GM12878 (cell line): ENCODE results near the gene SLCO2B1. TPM values are rescaled to one million over a fixed set of nuclear protein-coding genes. Genes with fewer than 3 reads are reported as not detected.

ENCODE experiments used
- ATAC-seq: fragments of 200-7000 bp; cut with Tn5 transposase; 3 replicates; pipeline ENCODE4 v1.9.1; 2020; ENCODE audit warnings: mild to moderate bottlenecking, moderate library complexity
- BruUV-seq: library from RNA; stranded (reverse); fragments of 400-500 nt; replicated peaks from 2 replicates; lab custom pipeline; 2021; lab: Mats Ljungman, UMichigan
- CTCF ChIA-PET: fragments of 300-600 bp; sonication (Branson Sonifier 250); formaldehyde crosslinking; extraction: SDS; loops from one replicate; lab custom pipeline; 2021; ENCODE audit warnings: inconsistent platforms; lab: Yijun Ruan, JAX
- POLR2A ChIA-PET: fragments of 350-600 bp; formaldehyde crosslinking; extraction: SDS; loops from one replicate; lab custom pipeline; 2021; ENCODE audit warnings: inconsistent platforms; lab: Charles Lee
- RAD21 ChIA-PET: fragments of 300-600 bp; sonication (Branson Sonifier 250); formaldehyde crosslinking; loops from one replicate; lab custom pipeline; 2023; ENCODE audit warnings: antibody characterized with exemption; ENCODE audit not compliant: unreplicated experiment; lab: Charles Lee
- SMC1A ChIA-PET: fragments of 300-600 bp; sonication (Branson Sonifier 250); formaldehyde crosslinking; loops from one replicate; lab custom pipeline; 2023; ENCODE audit not compliant: unreplicated experiment, uncharacterized antibody; lab: Charles Lee
- DNase-seq: peaks from one replicate; pipeline ENCODE4 v3.0.0-alpha.2; 2011; ENCODE audit warnings: low read depth, low spot score
- FAIRE-seq: peaks from 3 replicates; lab custom pipeline; 2011; peaks lifted over from hg19 to GRCh38; lab: Jason Lieb, UNC
- H2AFZ ChIP-seq: 2 replicates; pipeline ENCODE4 v1.6.0; 2011; ENCODE audit warnings: low read depth, low read length, control low read depth; ENCODE audit not compliant: control insufficient read depth
- H3K27ac ChIP-seq: 2 replicates; pipeline ENCODE4 v1.5.1; 2011; ENCODE audit warnings: control low read depth; ENCODE audit not compliant: control insufficient read depth, insufficient read depth
- H3K27me3 ChIP-seq, 2 experiments: replicated peaks in 1 of 2; 2 replicates each; pipeline versions ENCODE4 v1.6.0 to v1.6.1; 2011; ENCODE audit warnings: low read length in 1 of 2; ENCODE audit not compliant: control insufficient read depth in 2 of 2, insufficient read depth in 2 of 2
- H3K36me3 ChIP-seq, 2 experiments: 2 replicates each; pipeline ENCODE4 v1.5.1; 2011; ENCODE audit warnings: low read length in 1 of 2; ENCODE audit not compliant: control insufficient read depth in 2 of 2, insufficient read depth in 2 of 2
- H3K4me1 ChIP-seq: 2 replicates; pipeline ENCODE4 v1.6.1; 2011; ENCODE audit warnings: mild to moderate bottlenecking, low read length, moderate library complexity, mixed read lengths; ENCODE audit not compliant: control insufficient read depth, insufficient read depth
- H3K4me2 ChIP-seq: 2 replicates; pipeline ENCODE4 v1.6.0; 2011; ENCODE audit warnings: control low read depth; ENCODE audit not compliant: control insufficient read depth, insufficient read depth
- H3K4me3 ChIP-seq: fragments of 200-600 bp; sonication (generic); 2 replicates; pipeline ENCODE4 v1.5.1; 2016
- H3K79me2 ChIP-seq: 2 replicates; pipeline ENCODE4 v1.6.0; 2011; ENCODE audit warnings: low read length; ENCODE audit not compliant: control insufficient read depth, insufficient read depth
- H3K9ac ChIP-seq: 2 replicates; pipeline ENCODE4 v1.8.0; 2011; ENCODE audit warnings: low read length, control low read depth, mixed read lengths; ENCODE audit not compliant: control insufficient read depth, insufficient read depth
- H3K9me3 ChIP-seq: replicated peaks from 3 replicates; pipeline ENCODE4 v1.5.1; 2011; ENCODE audit warnings: mild to moderate bottlenecking, low read length; ENCODE audit not compliant: control insufficient read depth, insufficient read depth
- H4K20me1 ChIP-seq: 2 replicates; pipeline ENCODE4 v1.6.0; 2011; ENCODE audit not compliant: control insufficient read depth, insufficient read depth
- ATF7 ChIP-seq: fragments of 450-650 bp; IDR thresholded peaks from 2 replicates; pipeline ENCODE4 v1.6.1; 2016; ENCODE audit warnings: low read depth, mild to moderate bottlenecking
- CUX1 ChIP-seq: IDR thresholded peaks from 2 replicates; pipeline ENCODE4 v1.6.1; 2012; ENCODE audit warnings: improper control_type of control experiment, low read depth, low read length; ENCODE audit not compliant: insufficient replicate concordance
- DPF2 ChIP-seq: fragments of 450-650 bp; IDR thresholded peaks from 2 replicates; pipeline ENCODE4 v1.6.1; 2017; ENCODE audit warnings: mild to moderate bottlenecking
- MTA2 ChIP-seq: fragments of 450-650 bp; IDR thresholded peaks from 2 replicates; pipeline ENCODE4 v1.6.1; 2016; ENCODE audit warnings: low read depth, mild to moderate bottlenecking, moderate library complexity
- NFXL1 ChIP-seq: fragments of 450-650 bp; IDR thresholded peaks from 2 replicates; pipeline ENCODE4 v1.6.1; 2017; ENCODE audit warnings: antibody characterized with exemption, mild to moderate bottlenecking, borderline replicate concordance
- RAD21 ChIP-seq: IDR thresholded peaks from 2 replicates; pipeline ENCODE4 v1.6.1; 2011; ENCODE audit warnings: mild to moderate bottlenecking, low read depth, low read length, moderate library complexity; ENCODE audit not compliant: insufficient read depth
- SMAD1 ChIP-seq: fragments of 450-650 bp; IDR thresholded peaks from 2 replicates; pipeline ENCODE4 v1.6.1; 2018; ENCODE audit warnings: mild to moderate bottlenecking, low read depth; ENCODE audit not compliant: partially characterized antibody
- SPI1 ChIP-seq: IDR thresholded peaks from 2 replicates; pipeline ENCODE4 v1.6.1; 2011; ENCODE audit warnings: low read depth, mild to moderate bottlenecking, low read length, moderate library complexity, borderline replicate concordance; ENCODE audit not compliant: insufficient read depth
- STAT3 ChIP-seq: IDR thresholded peaks from 2 replicates; pipeline ENCODE4 v1.6.1; 2011; ENCODE audit warnings: low read depth, low read length, improper control_type of control experiment
- USF2 ChIP-seq: IDR thresholded peaks from 2 replicates; pipeline ENCODE4 v1.6.1; 2011; ENCODE audit warnings: low read depth, low read length, improper control_type of control experiment, borderline replicate concordance
- WGBS: methylation state at CpG from one replicate; pipeline ENCODE4 v1.1.6; 2016; ENCODE audit warnings: low lambda C conversion rate; ENCODE audit not compliant: insufficient replicate concordance, insufficient coverage; ENCODE audit errors: missing lambda C conversion rate; 5-methylcytosine and 5-hydroxymethylcytosine counted together
- in situ Hi-C: fragments of 300-500 bp; cut with MboI; formaldehyde crosslinking; loops from 9 replicates; pipeline ENCODE4 v1.14.3; 2018; ENCODE audit warnings: mixed read lengths
- intact Hi-C: fragments of 100-400 bp; cut with micrococcal nuclease; formaldehyde crosslinking; loops from one replicate; pipeline ENCODE4 v1.14.2; 2022; ENCODE audit not compliant: unreplicated experiment
- polyA plus RNA-seq, 11 experiments: library from polyadenylated mRNA; depleted of rRNA in 4 of 11; unstranded in 6 of 11; stranded (reverse) in 5 of 11; fragments of >200 nt; fragmentation: Nextera tagmentation in 4 of 11; fragmentation: Illumina TruSeq in 1 of 11; extraction: Ambion mirVana in 4 of 11; extraction: Trizol in 1 of 11; gene quantifications; 1 replicate in 1 of 11; 2 replicates in 10 of 11; pipeline versions ENCODE4 v1.2.1 to v1.2.3, GENCODE V29; 2011 to 2016; ENCODE audit warnings: inconsistent platforms in 2 of 11, missing spikeins in 2 of 11, low read depth in 1 of 11
- total RNA-seq, 4 experiments: library from RNA; depleted of rRNA in 3 of 4; stranded (reverse); fragments of >200 nt in 3 of 4; fragmentation: Illumina TruSeq in 1 of 4; extraction: Trizol in 1 of 4; gene quantifications; 2 replicates each; pipeline versions ENCODE4 v1.2.1 to v1.2.3, GENCODE V29; 2013 to 2021
- TF ChIP-seq, protein P1 (sequence below): IDR thresholded peaks from 2 replicates; pipeline ENCODE4 v1.6.1; 2011; ENCODE audit warnings: low read depth, mild to moderate bottlenecking, low read length, moderate library complexity, borderline replicate concordance; ENCODE audit errors: extremely low read depth
- TF ChIP-seq, protein P2 (sequence below): fragments of 450-650 bp; conservative IDR thresholded peaks from 2 replicates; pipeline ENCODE4 v1.6.1; 2017; ENCODE audit warnings: mild to moderate bottlenecking, moderate library complexity
- TF ChIP-seq, protein P3 (sequence below): IDR thresholded peaks from 2 replicates; pipeline ENCODE4 v1.6.1; 2012; ENCODE audit warnings: low read length, inconsistent platforms

The SLCO2B1 gene
- total and polyA plus RNA-seq, 10 of the 15 experiments (the other 5 are each of a cell fraction or from before 2014, with no cell fraction given), result 0.05 to 3.5 (median 0.93) TPM; not detected in 2

DNA sequence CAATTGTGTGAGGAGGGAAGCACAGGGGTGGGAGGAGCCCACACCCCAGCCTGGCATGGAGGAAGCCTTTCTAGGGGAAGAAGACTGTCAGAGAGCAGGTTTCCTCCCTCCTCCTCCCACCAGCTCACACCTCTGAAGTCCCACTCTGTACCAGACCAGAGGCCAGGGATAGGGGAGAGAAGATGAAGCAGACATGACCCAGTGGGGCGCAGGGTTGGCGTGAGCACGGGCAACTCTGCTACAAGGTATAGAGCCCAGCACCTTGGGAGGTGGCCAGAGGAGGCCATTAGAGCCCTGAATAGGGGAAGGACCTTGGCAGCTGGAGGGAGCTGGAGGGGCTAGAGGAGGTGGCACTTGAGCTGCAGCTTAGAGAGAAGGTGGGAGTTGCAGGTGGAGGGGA lies 15.9 kb downstream of the SLCO2B1 start (continued):
- TF ChIP-seq, protein P1, sequence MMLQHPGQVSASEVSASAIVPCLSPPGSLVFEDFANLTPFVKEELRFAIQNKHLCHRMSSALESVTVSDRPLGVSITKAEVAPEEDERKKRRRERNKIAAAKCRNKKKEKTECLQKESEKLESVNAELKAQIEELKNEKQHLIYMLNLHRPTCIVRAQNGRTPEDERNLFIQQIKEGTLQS, result no peak
- TF ChIP-seq SPI1, result no peak
- TF ChIP-seq NFXL1, result no peak
- TF ChIP-seq ATF7, result no peak

GRCh38 chr11:75167617-75168016 lies 16.7 kb downstream of the SLCO2B1 start:
- ChIA-PET POLR2A (no interaction called here), RAD21 (no interaction called here), CTCF (no interaction called here), SMC1A (interaction anchor here (0.7 to 0.8 kb wide), 2 partner anchors 217 to 957 kb away, joined by 3 to 4 read pairs; no protein-coding TSS in a partner anchor)
- no peaks in the 10 kb centered on the region for H3K4me1 ChIP-seq
- no peak for FAIRE-seq
- BruUV-seq, result no TSS peak
- H3K4me3 ChIP-seq, result no peak overlapping the region
- H3K9me3 ChIP-seq, result no peaks in the 10 kb centered on the region
- no peaks in the 10 kb centered on the region; a peak in 1 of 4 replicates for H3K27me3 ChIP-seq
- no peaks in the 10 kb centered on the region for H3K36me3 ChIP-seq
- intact Hi-C loops, result no loop called here
- no peak for DNase-seq
- H4K20me1 ChIP-seq, result no peaks in the 10 kb centered on the region
- H3K27ac ChIP-seq, result no peak overlapping the region
- in situ Hi-C loops, result no loop called here
- WGBS, result 0% methylated on average over 3 of the region's 3 CpGs
- no peak for ATAC-seq
- no peak overlapping the region for H2AFZ ChIP-seq
- no peak for TF ChIP-seq USF2
- no peak for TF ChIP-seq DPF2
- TF ChIP-seq, protein P2, sequence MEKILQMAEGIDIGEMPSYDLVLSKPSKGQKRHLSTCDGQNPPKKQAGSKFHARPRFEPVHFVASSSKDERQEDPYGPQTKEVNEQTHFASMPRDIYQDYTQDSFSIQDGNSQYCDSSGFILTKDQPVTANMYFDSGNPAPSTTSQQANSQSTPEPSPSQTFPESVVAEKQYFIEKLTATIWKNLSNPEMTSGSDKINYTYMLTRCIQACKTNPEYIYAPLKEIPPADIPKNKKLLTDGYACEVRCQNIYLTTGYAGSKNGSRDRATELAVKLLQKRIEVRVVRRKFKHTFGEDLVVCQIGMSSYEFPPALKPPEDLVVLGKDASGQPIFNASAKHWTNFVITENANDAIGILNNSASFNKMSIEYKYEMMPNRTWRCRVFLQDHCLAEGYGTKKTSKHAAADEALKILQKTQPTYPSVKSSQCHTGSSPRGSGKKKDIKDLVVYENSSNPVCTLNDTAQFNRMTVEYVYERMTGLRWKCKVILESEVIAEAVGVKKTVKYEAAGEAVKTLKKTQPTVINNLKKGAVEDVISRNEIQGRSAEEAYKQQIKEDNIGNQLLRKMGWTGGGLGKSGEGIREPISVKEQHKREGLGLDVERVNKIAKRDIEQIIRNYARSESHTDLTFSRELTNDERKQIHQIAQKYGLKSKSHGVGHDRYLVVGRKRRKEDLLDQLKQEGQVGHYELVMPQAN, result no peak
- TF ChIP-seq CUX1, result no peak
- no peak for TF ChIP-seq MTA2
- no peak for TF ChIP-seq RAD21
- TF ChIP-seq, protein P3, sequence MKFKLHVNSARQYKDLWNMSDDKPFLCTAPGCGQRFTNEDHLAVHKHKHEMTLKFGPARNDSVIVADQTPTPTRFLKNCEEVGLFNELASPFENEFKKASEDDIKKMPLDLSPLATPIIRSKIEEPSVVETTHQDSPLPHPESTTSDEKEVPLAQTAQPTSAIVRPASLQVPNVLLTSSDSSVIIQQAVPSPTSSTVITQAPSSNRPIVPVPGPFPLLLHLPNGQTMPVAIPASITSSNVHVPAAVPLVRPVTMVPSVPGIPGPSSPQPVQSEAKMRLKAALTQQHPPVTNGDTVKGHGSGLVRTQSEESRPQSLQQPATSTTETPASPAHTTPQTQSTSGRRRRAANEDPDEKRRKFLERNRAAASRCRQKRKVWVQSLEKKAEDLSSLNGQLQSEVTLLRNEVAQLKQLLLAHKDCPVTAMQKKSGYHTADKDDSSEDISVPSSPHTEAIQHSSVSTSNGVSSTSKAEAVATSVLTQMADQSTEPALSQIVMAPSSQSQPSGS, result no peak
- no peak for TF ChIP-seq SMAD1
- TF ChIP-seq STAT3, result no peak
- no peak overlapping the region for H3K9ac ChIP-seq
- no peak overlapping the region for H3K4me2 ChIP-seq
- H3K79me2 ChIP-seq, result no peaks in the 10 kb centered on the region
